ENCODE data around the gene ATXN7L3B.
"Not testable (repeated sequence)": the region's sequence is repeated elsewhere in the genome, so short reads cannot be mapped to it uniquely, and the experiment has no call there.

The ATXN7L3B gene, protein sequence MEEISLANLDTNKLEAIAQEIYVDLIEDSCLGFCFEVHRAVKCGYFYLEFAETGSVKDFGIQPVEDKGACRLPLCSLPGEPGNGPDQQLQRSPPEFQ

DNA sequence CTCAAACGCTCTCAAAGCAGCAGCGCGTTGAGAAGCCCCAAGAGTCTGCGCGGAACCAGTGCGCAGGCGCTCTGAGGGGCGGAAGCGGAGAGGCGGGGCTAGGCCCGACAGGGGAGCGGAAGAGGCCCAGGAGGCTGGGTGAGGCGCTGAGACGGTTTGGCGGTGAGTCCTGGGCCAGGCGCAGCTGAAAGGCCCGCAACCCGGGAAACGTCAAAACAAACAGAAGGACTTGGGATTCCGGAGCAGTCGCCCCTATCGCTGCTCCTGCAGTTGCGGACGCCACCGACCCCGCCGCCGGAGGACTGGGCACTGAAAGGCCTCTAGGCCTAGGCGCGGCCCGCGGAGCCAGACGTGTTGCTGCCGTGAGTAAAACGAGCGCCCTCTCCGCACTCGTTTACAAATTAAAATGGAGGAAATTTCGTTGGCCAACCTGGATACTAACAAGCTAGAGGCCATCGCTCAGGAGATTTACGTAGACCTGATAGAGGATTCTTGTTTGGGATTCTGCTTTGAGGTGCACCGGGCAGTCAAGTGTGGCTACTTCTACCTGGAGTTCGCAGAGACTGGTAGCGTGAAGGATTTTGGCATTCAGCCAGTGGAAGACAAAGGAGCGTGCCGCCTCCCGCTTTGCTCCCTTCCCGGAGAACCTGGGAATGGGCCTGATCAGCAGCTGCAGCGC is at the start of gene ATXN7L3B:
ATXN7L3B (plus strand) TSS at position 129 of the 679 bp plus-strand sequence; CDS start at position 407, 278 bp downstream.
- peaks cover 26% of the 10 kb centered on the region for H3K4me1 ChIP-seq (ENCODE audit: control insufficient read depth, insufficient read depth, low read length)

DNA sequence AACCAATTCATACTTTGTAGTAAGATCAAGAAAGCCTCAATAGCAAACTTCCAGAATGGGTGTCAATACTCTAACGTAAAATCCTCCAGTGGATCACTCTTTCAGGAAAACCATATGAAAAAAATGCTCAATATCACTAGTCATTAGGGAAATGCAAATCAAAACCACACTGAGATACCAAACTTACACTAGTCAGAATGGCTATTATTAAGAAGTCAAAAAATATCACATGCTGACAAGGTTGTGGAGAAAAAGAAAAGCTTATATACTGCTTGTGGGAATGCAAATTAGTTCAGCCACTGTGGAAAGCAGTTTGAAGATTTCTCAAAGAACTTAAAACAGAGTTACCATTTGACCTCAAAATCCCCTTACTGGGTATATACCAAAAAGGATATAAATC is 49.5 kb upstream of the ATXN7L3B start:
- no peak overlapping the region for H3K27ac ChIP-seq (ENCODE audit: low read length)
- no peaks in the 10 kb centered on the region for H3K9me3 ChIP-seq (ENCODE audit: control insufficient read depth in 2 of 2, low read length in 2 of 2)
- no peaks in the 10 kb centered on the region for H3K4me1 ChIP-seq (ENCODE audit: control insufficient read depth, insufficient read depth, low read length)
- H3K4me3 ChIP-seq (ENCODE audit: low read length in 2 of 2) = no peak overlapping the region
- no peaks in the 10 kb centered on the region for H3K36me3 ChIP-seq (ENCODE audit: control insufficient read depth in 2 of 2, insufficient read depth in 2 of 2, low read length in 2 of 2)
- no peak overlapping the region for H3K9ac ChIP-seq (ENCODE audit: low read length in 2 of 2)
- no peaks in the 10 kb centered on the region for H3K27me3 ChIP-seq (ENCODE audit: control insufficient read depth in 1 of 2, insufficient read depth in 2 of 2, low read length in 2 of 2)

More for the DNA sequence above, at the start of gene ATXN7L3B:
- Histone ChIP-seq H3K27me3 (ENCODE audit: control insufficient read depth in 1 of 2, insufficient read depth in 2 of 2, low read length in 2 of 2) (no peaks in the 10 kb centered on the region), H3K4me3 (ENCODE audit: low read length in 2 of 2) (peak within 1 kb of the TSS; percentile 86 to 96), H3K9ac (ENCODE audit: low read length in 2 of 2) (peak within 1 kb of the TSS; percentile 98 to 99), H3K36me3 (ENCODE audit: control insufficient read depth in 2 of 2, insufficient read depth in 2 of 2, low read length in 2 of 2) (peaks cover 0 to 2% of the 10 kb centered on the region in 2 donors), H3K27ac (ENCODE audit: low read length) (peak within 1 kb of the TSS; percentile 97), H3K9me3 (ENCODE audit: control insufficient read depth in 2 of 2, low read length in 2 of 2) (no peaks in the 10 kb centered on the region)

DNA sequence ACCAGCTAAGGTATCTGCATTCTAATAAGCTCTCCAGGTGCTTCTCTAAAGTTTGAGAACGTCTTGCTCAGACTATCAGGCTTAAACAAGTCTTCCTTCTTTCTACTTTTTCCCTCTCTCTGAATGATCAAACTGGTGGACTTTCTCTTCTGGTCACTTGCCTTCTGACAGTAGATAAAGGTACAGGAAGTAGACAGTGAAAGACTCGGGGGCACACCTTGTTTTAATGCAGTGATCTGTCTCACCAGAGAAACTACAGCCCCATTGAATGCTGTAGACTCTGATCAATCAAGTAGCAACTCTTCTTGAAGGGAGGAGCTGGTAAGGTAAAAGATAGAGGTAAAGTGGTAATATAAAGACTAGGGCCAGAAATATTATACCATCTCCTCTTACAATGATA is 48.1 kb upstream of the ATXN7L3B start:
- H3K9me3 ChIP-seq (ENCODE audit: control insufficient read depth in 2 of 2, low read length in 2 of 2) = no peaks in the 10 kb centered on the region
- no peaks in the 10 kb centered on the region for H3K27me3 ChIP-seq (ENCODE audit: control insufficient read depth in 1 of 2, insufficient read depth in 2 of 2, low read length in 2 of 2)
- no peaks in the 10 kb centered on the region for H3K36me3 ChIP-seq (ENCODE audit: control insufficient read depth in 2 of 2, insufficient read depth in 2 of 2, low read length in 2 of 2)
- no peaks in the 10 kb centered on the region for H3K4me1 ChIP-seq (ENCODE audit: control insufficient read depth, insufficient read depth, low read length)
- H3K27ac ChIP-seq (ENCODE audit: low read length) = no peak overlapping the region
- H3K4me3 ChIP-seq (ENCODE audit: low read length in 2 of 2) = no peak overlapping the region
- H3K9ac ChIP-seq (ENCODE audit: low read length in 2 of 2) = no peak overlapping the region

DNA sequence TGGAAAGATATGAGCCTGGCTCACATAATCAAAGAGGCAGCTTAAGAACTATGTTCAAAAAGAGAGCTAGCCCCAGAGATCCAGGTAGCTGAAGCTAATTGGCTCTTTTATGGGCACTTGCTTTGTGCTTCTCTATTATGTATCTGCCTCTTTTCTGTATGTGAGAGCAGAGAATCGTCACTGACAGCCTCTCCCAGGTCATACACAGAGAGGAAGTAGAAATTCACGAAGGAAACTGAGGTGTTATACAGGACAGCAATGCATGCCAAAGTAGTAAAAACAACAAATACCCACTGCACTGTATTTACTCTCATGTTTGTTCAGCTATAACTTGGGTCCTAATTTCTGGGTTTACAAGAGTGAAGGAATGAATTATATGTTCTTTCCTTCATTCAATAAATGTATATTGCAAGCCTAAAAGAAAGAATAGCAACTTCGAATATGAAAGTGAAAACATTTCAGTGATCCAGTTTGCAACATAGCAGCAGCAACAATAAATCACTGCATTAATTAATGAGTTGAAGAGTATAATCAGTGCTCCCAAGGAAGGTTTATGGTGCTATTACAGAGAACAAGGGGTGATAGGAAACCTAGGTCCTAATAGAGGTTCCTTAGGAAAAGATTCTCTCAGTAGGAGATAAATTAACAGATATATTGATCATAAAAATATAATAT is 47.1 kb upstream of the ATXN7L3B start:
- no peaks in the 10 kb centered on the region for H3K4me1 ChIP-seq (ENCODE audit: control insufficient read depth, insufficient read depth, low read length)
- no peak overlapping the region for H3K27ac ChIP-seq (ENCODE audit: low read length)
- no peak overlapping the region for H3K9ac ChIP-seq (ENCODE audit: low read length in 2 of 2)
- H3K4me3 ChIP-seq (ENCODE audit: low read length in 2 of 2) = no peak overlapping the region
- no peaks in the 10 kb centered on the region for H3K9me3 ChIP-seq (ENCODE audit: control insufficient read depth in 2 of 2, low read length in 2 of 2)
- H3K27me3 ChIP-seq (ENCODE audit: control insufficient read depth in 1 of 2, insufficient read depth in 2 of 2, low read length in 2 of 2) = no peaks in the 10 kb centered on the region
- no peaks in the 10 kb centered on the region for H3K36me3 ChIP-seq (ENCODE audit: control insufficient read depth in 2 of 2, insufficient read depth in 2 of 2, low read length in 2 of 2)

DNA sequence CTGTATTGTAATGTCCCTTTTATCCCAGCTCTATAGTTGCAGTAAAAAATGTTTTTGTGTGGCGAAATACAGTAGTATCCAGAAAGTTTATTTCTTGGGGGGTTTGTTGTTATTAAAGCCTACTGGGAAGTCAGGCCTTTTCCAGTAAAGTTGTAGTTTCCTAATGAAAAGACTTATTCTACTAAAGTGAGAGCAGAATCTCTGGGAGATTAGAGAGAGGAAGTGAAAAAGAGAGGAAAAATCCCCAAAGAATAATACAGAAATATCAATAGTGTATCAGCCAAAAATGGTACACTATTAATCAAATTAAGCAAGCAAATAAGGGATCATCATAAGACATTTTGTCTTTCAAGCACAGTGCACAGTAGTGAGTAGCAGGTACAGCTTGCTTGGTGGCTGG is 46.3 kb upstream of the ATXN7L3B start:
- H3K9ac ChIP-seq (ENCODE audit: low read length in 2 of 2) = no peak overlapping the region
- no peaks in the 10 kb centered on the region for H3K36me3 ChIP-seq (ENCODE audit: control insufficient read depth in 2 of 2, insufficient read depth in 2 of 2, low read length in 2 of 2)
- no peaks in the 10 kb centered on the region for H3K27me3 ChIP-seq (ENCODE audit: control insufficient read depth in 1 of 2, insufficient read depth in 2 of 2, low read length in 2 of 2)
- H3K27ac ChIP-seq (ENCODE audit: low read length) = no peak overlapping the region
- H3K4me1 ChIP-seq (ENCODE audit: control insufficient read depth, insufficient read depth, low read length) = no peaks in the 10 kb centered on the region
- H3K4me3 ChIP-seq (ENCODE audit: low read length in 2 of 2) = no peak overlapping the region
- H3K9me3 ChIP-seq (ENCODE audit: control insufficient read depth in 2 of 2, low read length in 2 of 2) = no peaks in the 10 kb centered on the region

DNA sequence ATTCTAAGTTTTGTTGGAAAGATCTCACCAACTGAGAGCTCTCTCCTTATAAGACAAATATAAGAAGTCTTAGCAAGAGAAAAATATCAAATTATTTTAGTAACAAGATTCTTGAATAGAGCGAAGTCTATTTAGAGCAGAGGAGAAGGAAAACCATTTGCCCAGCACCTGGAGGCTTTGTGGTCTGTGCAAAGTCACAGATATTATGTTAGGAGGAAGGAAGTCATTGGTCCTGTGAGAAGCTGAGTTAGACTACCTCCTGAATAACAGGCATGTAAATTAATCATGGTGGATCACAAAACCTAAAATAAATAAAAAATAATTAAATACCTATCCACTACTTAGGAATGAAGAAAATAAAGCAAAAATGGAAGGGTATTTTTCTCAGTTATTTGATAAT is 38.4 kb upstream of the ATXN7L3B start:
- Histone ChIP-seq H3K4me1 (ENCODE audit: control insufficient read depth, insufficient read depth, low read length) (no peaks in the 10 kb centered on the region), H3K4me3 (ENCODE audit: low read length in 2 of 2) (no peak overlapping the region), H3K27me3 (ENCODE audit: control insufficient read depth in 1 of 2, insufficient read depth in 2 of 2, low read length in 2 of 2) (no peaks in the 10 kb centered on the region), H3K36me3 (ENCODE audit: control insufficient read depth in 2 of 2, insufficient read depth in 2 of 2, low read length in 2 of 2) (no peaks in the 10 kb centered on the region), H3K9ac (ENCODE audit: low read length in 2 of 2) (no peak overlapping the region), H3K27ac (ENCODE audit: low read length) (no peak overlapping the region), H3K9me3 (ENCODE audit: control insufficient read depth in 2 of 2, low read length in 2 of 2) (no peaks in the 10 kb centered on the region)

DNA sequence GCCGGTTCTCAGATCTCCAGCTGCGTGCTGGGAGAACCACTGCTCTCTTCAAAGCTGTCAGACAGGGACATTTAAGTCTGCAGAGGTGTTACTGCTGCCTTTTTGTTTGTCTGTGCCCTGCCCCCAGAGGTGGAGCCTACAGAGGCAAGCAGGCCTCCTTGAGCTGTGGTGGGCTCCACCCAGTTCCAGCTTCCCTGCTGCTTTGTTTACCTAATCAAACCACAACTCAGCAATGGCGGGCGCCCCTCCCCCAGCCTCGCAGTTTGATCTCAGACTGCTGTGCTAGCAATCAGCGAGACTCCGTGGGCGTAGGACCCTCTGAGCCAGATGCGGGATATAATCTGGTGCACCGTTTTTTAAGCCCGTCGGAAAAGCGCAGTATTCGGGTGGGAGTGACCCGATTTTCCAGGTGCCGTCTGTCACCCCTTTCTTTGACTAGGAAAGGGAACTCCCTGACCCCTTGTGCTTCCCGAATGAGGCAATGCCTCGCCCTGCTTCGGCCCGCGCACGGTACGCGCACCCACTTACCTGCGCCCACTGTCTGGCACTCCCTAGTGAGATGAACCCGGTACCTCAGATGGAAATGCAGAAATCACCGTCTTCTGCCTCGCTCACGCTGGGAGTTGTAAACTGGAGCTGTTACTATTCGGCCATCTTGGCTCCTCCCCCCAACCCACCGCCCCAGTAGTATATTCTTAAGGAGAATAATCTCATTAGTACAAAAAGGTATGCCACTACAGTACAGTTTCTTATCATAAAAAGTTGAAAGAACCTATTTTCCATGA is 28.6 kb upstream of the ATXN7L3B start:
- not testable (repeated sequence) for H3K36me3 ChIP-seq (ENCODE audit: control insufficient read depth in 2 of 2, insufficient read depth in 2 of 2, low read length in 2 of 2); H3K9me3 ChIP-seq (ENCODE audit: control insufficient read depth in 2 of 2, low read length in 2 of 2); H3K4me3 ChIP-seq (ENCODE audit: low read length in 2 of 2); H3K27me3 ChIP-seq (ENCODE audit: control insufficient read depth in 1 of 2, insufficient read depth in 2 of 2, low read length in 2 of 2); H3K9ac ChIP-seq (ENCODE audit: low read length in 2 of 2); H3K27ac ChIP-seq (ENCODE audit: low read length); H3K4me1 ChIP-seq (ENCODE audit: control insufficient read depth, insufficient read depth, low read length)

DNA sequence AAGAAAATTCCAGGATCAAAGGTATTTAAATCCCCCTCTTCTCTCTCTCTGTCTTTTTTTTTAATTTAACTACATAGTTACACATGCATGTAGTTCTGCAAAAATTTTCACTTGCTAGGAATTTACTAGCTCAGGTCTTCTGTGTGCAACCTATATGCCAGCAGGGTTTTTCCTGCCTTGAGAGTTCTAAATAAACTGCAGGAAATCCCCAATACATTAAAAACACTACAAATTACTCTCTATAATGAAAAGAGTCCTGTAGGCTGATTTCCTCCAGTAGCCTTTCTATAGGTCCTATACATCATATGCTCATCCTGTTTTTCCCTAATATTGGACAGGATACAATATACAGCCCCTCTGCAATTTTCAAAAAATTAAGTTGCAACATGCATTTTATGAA is 27.7 kb upstream of the ATXN7L3B start:
- Histone ChIP-seq H3K9me3 (ENCODE audit: control insufficient read depth in 2 of 2, low read length in 2 of 2) (no peaks in the 10 kb centered on the region), H3K36me3 (ENCODE audit: control insufficient read depth in 2 of 2, insufficient read depth in 2 of 2, low read length in 2 of 2) (no peaks in the 10 kb centered on the region), H3K27me3 (ENCODE audit: control insufficient read depth in 1 of 2, insufficient read depth in 2 of 2, low read length in 2 of 2) (no peaks in the 10 kb centered on the region), H3K4me1 (ENCODE audit: control insufficient read depth, insufficient read depth, low read length) (no peaks in the 10 kb centered on the region), H3K4me3 (ENCODE audit: low read length in 2 of 2) (no peak overlapping the region), H3K27ac (ENCODE audit: low read length) (no peak overlapping the region), H3K9ac (ENCODE audit: low read length in 2 of 2) (no peak overlapping the region)

DNA sequence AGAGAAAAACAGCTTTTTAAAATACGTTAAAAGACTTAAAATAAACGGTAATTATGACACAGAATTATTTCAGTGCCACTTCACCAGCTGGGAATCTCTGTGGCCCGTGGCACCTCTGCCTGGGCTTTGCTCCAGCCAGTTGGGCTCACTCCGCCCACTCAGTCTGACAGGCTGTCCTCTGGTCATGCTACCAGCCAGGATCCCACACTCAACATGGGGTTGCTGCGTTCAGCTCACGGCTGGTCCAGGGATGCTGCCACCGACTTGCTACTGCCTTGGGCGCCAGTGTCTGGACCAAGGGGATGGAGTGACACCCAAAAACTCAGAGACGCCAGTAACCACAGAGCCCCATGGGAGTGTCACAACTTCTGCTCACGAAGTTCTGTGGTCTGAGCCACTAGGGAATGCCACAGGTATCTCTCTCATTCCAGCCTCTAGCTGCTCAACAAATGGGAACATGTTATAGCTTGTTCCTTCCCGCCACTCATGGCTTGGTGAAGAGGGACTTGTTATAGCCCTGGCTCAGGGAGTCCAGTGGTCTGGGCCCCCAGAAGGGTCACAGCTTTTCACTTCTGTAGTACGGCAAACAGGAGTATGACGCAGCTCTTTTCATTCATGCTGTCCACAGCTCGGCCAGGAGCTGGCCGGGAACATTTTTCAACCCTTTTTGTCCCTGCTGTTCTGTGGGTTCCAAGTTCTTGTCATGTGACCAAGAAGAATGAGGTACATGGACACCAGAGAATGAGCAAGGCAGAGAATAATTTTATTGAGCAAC is 23.4 kb upstream of the ATXN7L3B start:
- no peaks in the 10 kb centered on the region for H3K4me1 ChIP-seq (ENCODE audit: control insufficient read depth, insufficient read depth, low read length)
- H3K27ac ChIP-seq (ENCODE audit: low read length) = no peak overlapping the region
- no peak overlapping the region for H3K4me3 ChIP-seq (ENCODE audit: low read length in 2 of 2)
- no peaks in the 10 kb centered on the region for H3K9me3 ChIP-seq (ENCODE audit: control insufficient read depth in 2 of 2, low read length in 2 of 2)
- H3K27me3 ChIP-seq (ENCODE audit: control insufficient read depth in 1 of 2, insufficient read depth in 2 of 2, low read length in 2 of 2) = no peaks in the 10 kb centered on the region
- H3K36me3 ChIP-seq (ENCODE audit: control insufficient read depth in 2 of 2, insufficient read depth in 2 of 2, low read length in 2 of 2) = no peaks in the 10 kb centered on the region
- no peak overlapping the region for H3K9ac ChIP-seq (ENCODE audit: low read length in 2 of 2)

DNA sequence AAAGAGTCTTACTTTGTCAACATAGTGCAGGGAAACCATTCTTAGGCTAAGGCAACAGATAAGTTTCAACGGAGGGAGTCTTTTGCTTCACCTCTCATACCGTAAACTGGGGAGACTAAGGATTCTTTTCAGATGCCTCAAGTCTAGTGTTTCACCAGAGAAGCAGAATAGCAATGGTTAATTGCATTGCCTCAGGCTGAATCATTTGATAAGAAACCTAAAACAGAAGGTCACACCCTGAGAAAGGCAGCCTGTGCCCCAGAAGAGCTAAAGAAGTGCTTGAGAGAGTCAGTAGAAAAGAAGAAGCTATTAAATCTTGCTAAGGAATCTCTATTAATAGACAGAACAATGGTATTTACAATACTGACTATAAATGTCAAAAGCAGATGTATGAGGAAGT is 21.8 kb upstream of the ATXN7L3B start:
- Histone ChIP-seq H3K9ac (ENCODE audit: low read length in 2 of 2) (no peak overlapping the region), H3K9me3 (ENCODE audit: control insufficient read depth in 2 of 2, low read length in 2 of 2) (no peaks in the 10 kb centered on the region), H3K4me3 (ENCODE audit: low read length in 2 of 2) (no peak overlapping the region), H3K27me3 (ENCODE audit: control insufficient read depth in 1 of 2, insufficient read depth in 2 of 2, low read length in 2 of 2) (no peaks in the 10 kb centered on the region), H3K27ac (ENCODE audit: low read length) (no peak overlapping the region), H3K4me1 (ENCODE audit: control insufficient read depth, insufficient read depth, low read length) (no peaks in the 10 kb centered on the region), H3K36me3 (ENCODE audit: control insufficient read depth in 2 of 2, insufficient read depth in 2 of 2, low read length in 2 of 2) (no peaks in the 10 kb centered on the region)
